HG02943 (cell line): Measurements from ENCODE around the gene NABP1.
A peak's percentile ranks its signal among the peaks of the same experiment; 100 is the strongest.

Source experiments
- ATAC-seq: cut with Tn5 transposase; IDR thresholded peaks from one replicate; pipeline ENCODE4 v1.9.1; 2021; ENCODE audit warnings: mild to moderate bottlenecking, low read depth, moderate library complexity; ENCODE audit not compliant: unreplicated experiment

The NABP1 gene

GRCh38 chr2:191678437-191679100, 633 bp downstream of the NABP1 start:
- ATAC-seq, result peak; percentile 12

- no peak for ATAC-seq
Measured at GRCh38 chr2:191679818-191680600, 2.1 kb downstream of the NABP1 start.

DNA sequence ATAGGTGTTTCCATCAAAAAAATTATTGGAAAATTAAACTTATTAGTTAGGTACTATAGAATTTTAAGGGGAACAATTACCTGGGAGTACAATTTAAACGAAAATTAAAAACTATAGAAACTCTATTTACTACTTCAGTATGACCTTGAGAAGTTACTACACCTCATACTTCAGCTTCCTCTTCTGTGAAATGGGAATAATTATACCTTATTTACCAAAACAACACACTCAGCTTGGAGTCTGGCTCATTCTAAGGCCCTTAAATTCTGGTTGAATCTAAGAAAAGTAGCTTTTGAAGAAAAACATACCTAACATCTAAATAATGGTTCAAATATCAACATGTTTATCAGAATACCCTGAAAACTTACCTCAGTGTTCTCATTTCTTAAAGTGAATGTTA, 2.7 kb downstream of the NABP1 start:
- ATAC-seq, result no peak

DNA sequence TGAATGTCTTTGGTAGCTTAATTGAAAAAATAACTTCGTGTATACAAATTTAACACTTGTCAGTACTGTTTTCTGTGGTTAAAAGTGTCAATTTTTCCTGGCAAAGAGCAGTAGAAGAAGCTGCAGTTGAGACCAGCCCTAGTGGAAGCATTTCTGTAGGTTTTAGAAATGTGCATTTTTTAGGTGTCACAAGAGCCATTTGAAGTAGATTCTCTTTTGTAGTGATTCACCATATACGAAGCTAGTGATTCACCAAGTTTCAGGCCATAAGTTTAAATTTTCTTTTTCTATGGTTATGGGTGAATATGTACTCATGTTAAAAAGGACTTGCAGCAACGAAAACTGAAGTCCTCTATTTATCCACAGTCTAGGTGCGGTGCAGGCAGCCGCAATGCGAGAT, 4.2 kb downstream of the NABP1 start:
- ATAC-seq, result no peak

GRCh38 chr2:191686066-191686465, 8.1 kb downstream of the NABP1 start:
- no peak for ATAC-seq

- ATAC-seq, result no peak
Measured at GRCh38 chr2:191686729-191687128, 8.8 kb downstream of the NABP1 start.

DNA sequence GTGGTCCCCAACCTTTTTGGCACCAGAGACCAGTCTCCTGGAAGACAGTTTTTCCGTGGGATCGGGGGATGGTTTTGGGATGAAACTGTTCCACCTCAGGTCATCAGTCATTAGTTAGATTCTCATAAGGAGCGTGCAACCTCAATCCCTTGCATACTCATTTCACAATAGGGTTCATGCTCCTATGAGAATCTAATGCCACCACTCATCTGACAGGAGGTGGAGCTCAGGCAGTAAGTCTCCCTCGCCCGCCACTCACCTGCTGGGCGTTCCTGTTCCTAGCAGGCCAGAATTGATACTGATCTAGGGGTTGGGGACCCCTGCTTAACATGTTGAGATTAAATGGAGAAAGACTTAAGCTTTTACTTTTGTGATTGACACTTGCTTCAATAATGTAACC, 9.9 kb downstream of the NABP1 start:
- no peak for ATAC-seq

DNA sequence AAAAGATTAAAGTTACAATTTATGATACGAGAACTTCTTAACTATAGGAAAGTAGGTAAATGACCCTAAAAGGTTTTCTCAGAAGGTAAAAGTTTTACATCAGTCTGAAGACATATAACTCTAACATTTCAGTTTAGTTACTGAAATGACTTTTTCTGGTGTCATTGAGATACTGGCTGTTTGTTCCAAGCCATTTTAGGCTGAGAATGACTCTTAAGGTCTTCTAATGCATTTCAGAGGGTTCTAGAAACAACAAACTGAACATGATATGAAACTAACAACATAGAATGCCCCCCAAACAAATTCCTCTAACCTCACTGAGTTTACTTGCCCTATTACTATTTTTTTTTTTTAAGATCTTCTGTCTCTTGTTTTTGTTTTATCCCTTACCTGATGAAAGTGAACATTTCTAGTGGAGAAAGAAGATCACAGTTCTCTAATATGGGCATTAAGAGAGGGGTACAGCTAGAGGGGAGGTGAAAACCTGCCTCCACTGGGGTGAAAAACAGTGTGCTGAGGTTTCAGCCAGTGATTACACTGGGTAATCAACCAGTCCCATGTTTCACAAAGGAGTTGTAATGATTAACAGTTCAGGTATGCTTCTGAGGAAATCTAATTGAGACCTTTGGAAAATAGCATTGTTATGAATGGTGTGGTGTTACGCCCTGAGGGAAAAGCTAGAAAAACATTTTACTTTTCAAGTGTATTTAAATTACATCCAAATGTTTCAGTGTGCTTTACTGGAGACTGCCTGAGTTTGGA, 11.2 kb downstream of the NABP1 start:
- ATAC-seq, result no peak

GRCh38 chr2:191690327-191690726, 12.4 kb downstream of the NABP1 start:
- no peak for ATAC-seq

DNA sequence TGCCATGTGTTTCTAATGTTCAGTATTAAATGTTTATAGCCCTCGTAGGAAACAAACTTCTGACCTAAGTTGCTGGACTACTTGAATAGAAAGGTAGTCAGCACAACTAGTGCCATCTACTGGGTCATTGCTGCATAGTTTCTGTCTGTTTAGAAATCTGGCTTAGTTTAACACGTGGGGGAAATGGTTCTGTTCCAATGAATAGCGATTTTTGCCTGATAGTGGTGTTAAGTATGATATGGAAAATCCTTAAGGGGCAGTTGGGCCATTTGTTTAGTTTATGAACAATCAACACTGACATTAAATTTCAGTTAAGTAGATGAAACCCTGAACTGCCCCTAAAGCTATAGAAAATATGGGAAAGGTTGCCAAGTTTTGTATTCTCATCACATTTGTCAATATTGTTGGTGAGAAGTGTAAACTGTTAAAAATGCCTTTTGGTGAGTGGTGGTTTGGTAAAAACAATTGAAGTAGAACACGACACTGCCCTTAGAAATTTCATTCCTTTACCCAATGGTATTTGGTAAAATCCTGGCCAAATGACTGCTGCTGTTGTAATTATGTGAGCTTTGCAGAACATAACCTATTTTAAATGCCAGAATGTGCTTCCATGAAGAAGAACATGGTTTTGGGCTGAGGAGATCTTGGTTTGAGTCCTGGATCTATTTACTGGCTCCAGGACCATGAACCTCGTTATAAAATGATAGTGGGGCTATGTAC, 13.2 kb downstream of the NABP1 start:
- peak; percentile 73 for ATAC-seq

DNA sequence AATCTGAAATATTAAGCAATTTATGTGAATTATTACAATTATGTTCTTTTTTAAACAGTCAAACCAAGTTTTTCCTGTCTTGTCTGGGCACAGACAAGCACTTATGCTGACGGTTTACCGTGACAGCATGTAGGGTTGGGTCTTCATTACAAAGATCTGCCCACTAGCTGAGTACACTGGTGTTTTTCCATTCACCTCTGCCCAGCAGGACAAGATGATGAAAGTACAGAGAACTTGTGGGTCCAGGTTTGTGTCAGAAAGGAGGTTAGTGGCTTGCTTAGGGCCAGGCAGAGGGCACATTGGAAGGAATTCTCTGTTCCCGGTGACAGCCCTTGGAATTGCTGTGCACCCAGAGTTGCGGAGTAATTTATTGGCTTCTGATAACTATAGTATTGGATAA, 14.0 kb downstream of the NABP1 start:
- no peak for ATAC-seq

GRCh38 chr2:191692502-191693115, 14.7 kb downstream of the NABP1 start:
- no peak for ATAC-seq

DNA sequence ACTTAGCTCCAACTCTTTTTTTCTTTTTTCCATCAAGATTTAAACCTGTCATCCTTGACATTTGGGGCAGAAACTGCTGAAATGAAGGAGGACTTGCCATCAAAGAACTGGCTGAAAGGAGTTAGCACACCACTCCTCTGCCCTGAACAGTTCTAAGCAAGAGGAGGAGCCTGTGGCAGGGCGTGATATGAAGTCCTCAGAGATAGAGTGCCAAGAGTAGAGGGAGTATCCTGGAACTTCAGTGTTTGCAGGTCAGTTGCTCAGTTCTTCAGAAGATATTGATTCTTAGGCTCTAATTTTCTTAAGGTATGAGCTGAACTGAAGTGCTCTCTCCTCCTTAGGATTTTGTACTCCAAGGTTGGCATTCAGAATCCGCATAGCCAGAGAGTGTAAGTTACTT, 15.2 kb downstream of the NABP1 start:
- no peak for ATAC-seq

GRCh38 chr2:191693778-191694177, 15.8 kb downstream of the NABP1 start:
- ATAC-seq, result no peak

DNA sequence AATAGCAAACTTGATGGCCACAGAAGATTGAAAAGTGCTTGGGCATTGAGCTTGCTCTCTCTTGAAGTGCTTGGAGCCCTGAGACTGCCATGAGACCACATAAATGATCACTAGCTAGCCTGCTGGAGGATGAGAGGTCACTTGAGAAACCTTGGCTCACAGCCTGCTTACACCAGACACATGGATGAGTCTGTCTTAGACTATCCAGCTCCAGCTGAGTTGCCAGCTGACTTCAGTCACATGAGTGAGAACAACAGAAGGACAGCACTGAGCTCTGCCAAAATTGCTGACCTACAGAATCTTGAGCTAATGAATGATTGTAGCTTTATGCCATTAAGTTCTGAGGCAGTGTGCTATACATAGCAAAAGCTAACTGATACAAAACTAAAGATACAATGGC, 18.1 kb downstream of the NABP1 start:
- no peak for ATAC-seq

DNA sequence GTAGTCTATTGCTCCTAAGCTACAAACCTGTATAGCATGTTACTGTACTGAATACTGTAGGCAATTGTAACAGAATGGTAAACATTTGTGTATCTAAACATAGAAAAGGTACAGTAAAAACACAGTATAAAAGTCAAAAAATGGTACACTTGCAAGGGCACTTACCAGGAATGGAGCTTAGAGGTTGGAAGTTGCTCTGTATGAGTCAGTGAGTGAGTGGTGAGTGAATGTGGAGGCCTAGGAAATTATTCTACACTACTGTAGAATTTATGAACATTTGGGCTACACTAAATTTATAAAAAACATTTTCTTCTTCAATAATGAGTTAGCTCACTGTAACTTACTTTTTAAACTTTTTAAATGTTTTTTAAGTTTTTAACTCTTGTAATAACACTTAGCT, 19.0 kb downstream of the NABP1 start:
- ATAC-seq, result no peak

- no peak for ATAC-seq
Measured at GRCh38 chr2:191697870-191698269, 19.9 kb downstream of the NABP1 start.

GRCh38 chr2:191699341-191699945, 21.5 kb downstream of the NABP1 start:
- no peak for ATAC-seq

GRCh38 chr2:191701029-191701428, 23.1 kb downstream of the NABP1 start:
- no peak for ATAC-seq

GRCh38 chr2:191701696-191702095, 23.8 kb downstream of the NABP1 start:
- no peak for ATAC-seq
